NT2/D1 (cell line): Measurements from ENCODE around the gene PRIMA1.

Source experiments
- DNase-seq: peaks from one replicate; pipeline ENCODE4 v3.0.0-alpha.2; 2011; ENCODE audit warnings: low read depth, low spot score
- H3K27me3 ChIP-seq: 2 replicates; pipeline ENCODE4 v1.6.0; 2011; ENCODE audit warnings: mild to moderate bottlenecking; ENCODE audit not compliant: insufficient read length, insufficient read depth
- H3K36me3 ChIP-seq: 2 replicates; pipeline ENCODE4 v1.6.1; 2011; ENCODE audit warnings: mild to moderate bottlenecking, low read length, mixed read lengths; ENCODE audit not compliant: insufficient read depth, insufficient read length
- H3K4me1 ChIP-seq: 2 replicates; pipeline ENCODE4 v1.5.1; 2011; ENCODE audit not compliant: insufficient read depth, insufficient read length
- H3K4me3 ChIP-seq: 2 replicates; pipeline ENCODE4 v1.5.1; 2011; ENCODE audit warnings: low read depth; ENCODE audit not compliant: insufficient read length
- H3K9ac ChIP-seq: 2 replicates; pipeline ENCODE4 v1.6.0; 2011; ENCODE audit warnings: low read depth; ENCODE audit not compliant: insufficient read length
- H3K9me3 ChIP-seq: 2 replicates; pipeline ENCODE4 v1.5.1; 2011; ENCODE audit warnings: mild to moderate bottlenecking, low read length; ENCODE audit not compliant: insufficient read depth
- SUZ12 ChIP-seq: IDR thresholded peaks from 2 replicates; pipeline ENCODE4 v1.6.1; 2011; ENCODE audit not compliant: insufficient read length, insufficient read depth; ENCODE audit errors: extremely low read depth
- YY1 ChIP-seq: IDR thresholded peaks from 2 replicates; pipeline ENCODE4 v1.6.1; 2011; ENCODE audit not compliant: insufficient read length, insufficient read depth
- ZNF274 ChIP-seq: IDR thresholded peaks from 2 replicates; pipeline ENCODE4 v1.6.1; 2011; ENCODE audit warnings: mild to moderate bottlenecking, low read depth, low read length

The PRIMA1 gene

DNA sequence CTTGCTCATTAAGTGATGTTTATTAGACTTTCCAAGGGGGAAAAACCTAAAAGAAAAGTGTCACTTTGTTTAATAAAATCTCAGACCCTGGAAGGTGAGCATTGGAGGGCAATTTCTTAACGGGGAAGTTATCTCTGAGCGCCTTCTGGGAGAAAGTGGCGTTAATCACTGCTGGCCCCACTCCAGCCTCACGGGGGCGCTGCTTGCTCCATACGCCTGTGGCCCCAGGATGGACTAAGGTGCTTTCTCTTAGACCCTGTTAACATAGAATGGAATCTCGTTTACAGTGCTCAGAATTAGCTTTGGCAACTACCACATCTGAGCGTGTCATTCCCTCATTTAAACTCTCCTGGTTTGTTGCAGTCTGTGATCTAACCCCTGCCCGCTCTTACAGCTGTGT lies 16.4 kb upstream of the PRIMA1 start:
- peaks cover 7% of the 10 kb centered on the region; the same call in 1 of the 2 replicates for H3K9me3 ChIP-seq
- no peak for DNase-seq
- no peaks in the 10 kb centered on the region for H3K4me1 ChIP-seq
- no peaks in the 10 kb centered on the region for H3K36me3 ChIP-seq
- no peak overlapping the region for H3K9ac ChIP-seq
- no peaks in the 10 kb centered on the region for H3K27me3 ChIP-seq
- H3K4me3 ChIP-seq = no peak overlapping the region
- TF ChIP-seq SUZ12 (no peak), YY1 (no peak), ZNF274 (no peak)

GRCh38 chr14:93803408-93804318 lies 15.4 kb upstream of the PRIMA1 start:
- no peaks in the 10 kb centered on the region for H3K4me1 ChIP-seq
- no peak overlapping the region for H3K9ac ChIP-seq
- no peaks in the 10 kb centered on the region for H3K36me3 ChIP-seq
- H3K9me3 ChIP-seq = peaks cover 7% of the 10 kb centered on the region; the same call in 1 of the 2 replicates
- no peaks in the 10 kb centered on the region for H3K27me3 ChIP-seq
- no peak for TF ChIP-seq SUZ12
- no peak for TF ChIP-seq YY1
- no peak for TF ChIP-seq ZNF274
- no peak for DNase-seq
- no peak overlapping the region for H3K4me3 ChIP-seq

DNA sequence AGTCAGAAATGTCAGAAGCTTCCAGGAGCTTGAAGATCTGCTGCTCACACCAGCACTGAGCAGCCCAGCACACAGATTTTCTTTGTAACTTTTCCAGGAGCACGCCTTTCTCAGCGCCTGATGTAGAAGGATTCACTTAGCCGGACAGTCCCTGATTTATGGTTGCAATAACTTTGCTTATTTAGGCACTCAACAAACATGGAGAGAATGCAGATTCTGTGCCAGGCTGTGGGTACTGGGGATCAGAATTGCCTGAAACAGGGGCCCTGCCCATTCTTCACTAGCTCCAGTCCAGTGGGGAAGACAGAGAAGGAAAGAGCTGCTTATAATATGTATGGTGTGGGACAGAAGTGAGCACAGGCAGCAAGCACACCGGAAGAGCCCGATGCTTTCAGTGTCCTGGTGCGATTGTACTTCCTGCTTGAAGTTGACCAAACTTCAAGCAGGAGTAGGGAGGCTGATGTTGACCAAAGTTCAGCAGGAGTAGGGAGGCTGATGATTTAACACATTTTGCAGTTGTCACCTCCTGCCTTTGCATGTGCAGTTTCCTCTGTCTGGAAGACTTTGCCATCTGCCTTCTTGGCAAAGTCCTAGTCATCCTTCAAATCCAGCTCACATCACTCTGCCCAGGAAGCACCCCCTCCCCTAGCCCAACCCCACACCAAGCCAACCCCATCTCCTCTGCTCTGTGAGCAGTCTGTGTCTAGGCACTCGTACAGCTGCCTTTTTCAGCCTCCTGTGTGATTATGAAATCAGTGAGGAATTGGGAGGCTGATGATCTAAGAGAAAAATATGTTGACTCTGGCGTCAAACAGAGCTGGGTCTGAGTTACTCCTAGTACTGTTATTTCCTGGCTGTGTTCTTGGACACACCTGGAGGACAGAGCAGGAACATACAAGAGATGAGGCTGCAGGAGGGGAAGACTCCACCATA lies 12.0 kb upstream of the PRIMA1 start:
- no peaks in the 10 kb centered on the region for H3K4me1 ChIP-seq
- DNase-seq = no peak
- H3K36me3 ChIP-seq = no peaks in the 10 kb centered on the region
- H3K27me3 ChIP-seq = no peaks in the 10 kb centered on the region
- H3K4me3 ChIP-seq = no peak overlapping the region
- H3K9me3 ChIP-seq = peaks cover 4% of the 10 kb centered on the region; the same call in 1 of the 2 replicates
- no peak overlapping the region for H3K9ac ChIP-seq
- TF ChIP-seq SUZ12 (no peak), YY1 (no peak), ZNF274 (no peak)

GRCh38 chr14:93799617-93799988 lies 11.3 kb upstream of the PRIMA1 start:
- TF ChIP-seq SUZ12 (no peak), ZNF274 (no peak), YY1 (no peak)
- H3K9ac ChIP-seq = no peak overlapping the region
- no peaks in the 10 kb centered on the region for H3K36me3 ChIP-seq
- peaks cover 4% of the 10 kb centered on the region; the same call in 1 of the 2 replicates for H3K9me3 ChIP-seq
- H3K4me1 ChIP-seq = no peaks in the 10 kb centered on the region
- no peak overlapping the region for H3K4me3 ChIP-seq
- DNase-seq = no peak
- no peaks in the 10 kb centered on the region for H3K27me3 ChIP-seq

DNA sequence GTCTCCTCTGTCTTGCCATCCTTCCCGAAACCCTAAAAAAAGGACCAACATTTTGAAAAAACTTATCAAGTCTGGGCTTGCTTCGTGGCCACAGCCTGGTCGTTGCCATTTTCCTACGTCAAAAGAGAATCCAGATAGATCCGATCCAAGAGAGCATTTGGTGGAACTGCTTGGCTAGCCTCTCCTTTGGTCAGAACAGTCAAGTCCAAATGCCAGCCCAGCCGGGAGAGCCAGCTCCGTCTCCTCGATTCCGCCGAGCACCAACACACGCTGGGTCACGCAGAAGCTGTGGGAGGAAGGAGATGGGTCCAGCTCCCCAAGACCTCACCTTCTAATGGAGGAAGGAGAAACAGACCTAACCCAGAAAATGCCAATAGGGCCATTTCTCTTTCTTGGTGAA lies 9.3 kb upstream of the PRIMA1 start:
- TF ChIP-seq YY1 (no peak), SUZ12 (no peak), ZNF274 (no peak)

DNA sequence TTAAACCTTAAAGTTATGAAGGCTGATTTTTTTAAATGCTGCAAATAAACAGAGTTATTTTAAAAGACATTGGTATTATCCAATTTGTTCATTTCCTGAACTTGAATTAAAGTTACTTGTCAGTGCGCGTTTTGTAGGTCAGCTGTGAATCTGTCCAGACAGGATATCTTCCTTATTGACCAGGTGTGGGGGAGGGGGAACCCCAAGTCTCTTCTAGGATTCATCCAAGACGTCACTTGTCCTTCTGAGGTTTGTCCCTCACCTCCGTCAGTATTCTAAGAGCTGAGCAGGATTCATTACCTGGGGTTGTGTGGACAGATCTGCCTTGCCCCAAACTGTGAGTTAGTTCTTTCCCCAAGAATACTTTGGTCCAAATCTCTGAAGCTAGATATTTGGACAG lies 8.8 kb upstream of the PRIMA1 start:
- H3K27me3 ChIP-seq = no peaks in the 10 kb centered on the region
- H3K4me1 ChIP-seq = no peaks in the 10 kb centered on the region
- TF ChIP-seq SUZ12 (no peak), YY1 (no peak), ZNF274 (no peak)

More for the DNA sequence above, 9.3 kb upstream of the PRIMA1 start:
- H3K9ac ChIP-seq = no peak overlapping the region
- H3K4me1 ChIP-seq = no peaks in the 10 kb centered on the region
- H3K27me3 ChIP-seq = no peaks in the 10 kb centered on the region
- H3K4me3 ChIP-seq = no peak overlapping the region
- no peaks in the 10 kb centered on the region for H3K36me3 ChIP-seq
- DNase-seq = no peak
- peaks cover 4% of the 10 kb centered on the region; the same call in 1 of the 2 replicates for H3K9me3 ChIP-seq

DNA sequence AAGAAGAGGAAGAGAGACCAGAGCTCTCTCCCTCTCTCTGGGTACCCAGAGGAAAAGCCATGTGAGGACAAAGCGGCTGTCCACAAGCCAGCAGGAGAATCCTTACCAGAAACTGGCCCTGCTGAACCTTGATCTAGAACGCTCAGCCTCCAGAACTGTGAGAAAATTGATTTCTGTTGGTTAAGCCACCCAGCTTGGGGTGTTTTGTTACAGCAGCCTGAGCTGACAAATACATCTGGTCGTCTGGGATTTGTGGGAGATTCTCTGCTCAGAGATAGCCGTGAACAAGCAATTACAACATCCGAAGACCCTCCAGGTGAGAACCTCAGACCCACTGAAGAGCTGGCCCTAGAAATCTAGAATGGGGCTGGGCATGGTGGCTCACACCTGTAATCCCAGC lies 6.5 kb upstream of the PRIMA1 start:
- H3K4me3 ChIP-seq = no peak overlapping the region
- no peaks in the 10 kb centered on the region for H3K27me3 ChIP-seq
- no peaks in the 10 kb centered on the region for H3K4me1 ChIP-seq
- no peaks in the 10 kb centered on the region for H3K36me3 ChIP-seq
- TF ChIP-seq ZNF274 = no peak
- TF ChIP-seq YY1 = no peak
- TF ChIP-seq SUZ12 = no peak
- no peak for DNase-seq
- peaks cover 4% of the 10 kb centered on the region; the same call in 1 of the 2 replicates for H3K9me3 ChIP-seq
- H3K9ac ChIP-seq = no peak overlapping the region

More for the DNA sequence above, 8.8 kb upstream of the PRIMA1 start:
- no peak overlapping the region for H3K4me3 ChIP-seq
- no peak overlapping the region for H3K9ac ChIP-seq
- peaks cover 4% of the 10 kb centered on the region; the same call in 1 of the 2 replicates for H3K9me3 ChIP-seq
- DNase-seq = no peak
- no peaks in the 10 kb centered on the region for H3K36me3 ChIP-seq
